HG02588 (cell line): ENCODE measurements around the gene HDAC9.

Experiments
- ATAC-seq: cut with Tn5 transposase; IDR thresholded peaks from one replicate; pipeline ENCODE4 v1.9.1; 2021; ENCODE audit warnings: mild to moderate bottlenecking, moderate library complexity; ENCODE audit not compliant: unreplicated experiment

HDAC9 gene

GRCh38 chr7:18873734-18874336, 378.3 kb downstream of the HDAC9 start:
- ATAC-seq = no peak

- no peak for ATAC-seq
Observed at GRCh38 chr7:18874880-18875279, 379.3 kb downstream of the HDAC9 start.

- no peak for ATAC-seq
Observed at GRCh38 chr7:18877874-18878273, 382.3 kb downstream of the HDAC9 start.

GRCh38 chr7:18886832-18887231, 391.3 kb downstream of the HDAC9 start:
- ATAC-seq = no peak

- ATAC-seq = no peak
Observed at GRCh38 chr7:18889436-18889835, 393.9 kb downstream of the HDAC9 start.

GRCh38 chr7:18890134-18890533, 394.6 kb downstream of the HDAC9 start:
- no peak for ATAC-seq

- ATAC-seq = no peak
Observed at GRCh38 chr7:18890885-18891621, 395.5 kb downstream of the HDAC9 start.

- no peak for ATAC-seq
Observed at GRCh38 chr7:18893156-18893555, 397.6 kb downstream of the HDAC9 start.

- no peak for ATAC-seq
Observed at GRCh38 chr7:18894155-18894554, 398.6 kb downstream of the HDAC9 start.

- no peak for ATAC-seq
Observed at GRCh38 chr7:18895456-18895855, 399.9 kb downstream of the HDAC9 start.

GRCh38 chr7:18896343-18896975, 400.9 kb downstream of the HDAC9 start:
- ATAC-seq = no peak

- ATAC-seq = no peak
Observed at GRCh38 chr7:18900236-18900635, 404.7 kb downstream of the HDAC9 start.

GRCh38 chr7:18900803-18901202, 405.3 kb downstream of the HDAC9 start:
- no peak for ATAC-seq

GRCh38 chr7:18901351-18901750, 405.8 kb downstream of the HDAC9 start:
- no peak for ATAC-seq

- ATAC-seq = no peak
Observed at GRCh38 chr7:18901982-18902421, 406.5 kb downstream of the HDAC9 start.

GRCh38 chr7:18902892-18903291, 407.3 kb downstream of the HDAC9 start:
- ATAC-seq = no peak

- ATAC-seq = no peak
Observed at GRCh38 chr7:18903695-18904094, 408.1 kb downstream of the HDAC9 start.

- ATAC-seq = no peak
Observed at GRCh38 chr7:18905316-18905943, 409.9 kb downstream of the HDAC9 start.

- ATAC-seq = no peak
Observed at GRCh38 chr7:18906901-18907300, 411.4 kb downstream of the HDAC9 start.

- no peak for ATAC-seq
Observed at GRCh38 chr7:18913106-18913505, 417.6 kb downstream of the HDAC9 start.

GRCh38 chr7:18916826-18917225, 421.3 kb downstream of the HDAC9 start:
- no peak for ATAC-seq

GRCh38 chr7:18927134-18927533, 431.6 kb downstream of the HDAC9 start:
- ATAC-seq = no peak
